HG03342 (cell line): ENCODE data around the gene LRRK1.

ENCODE experiments used
- ATAC-seq: cut with Tn5 transposase; IDR thresholded peaks from one replicate; pipeline ENCODE4 v1.9.1; 2021; ENCODE audit warnings: mild to moderate bottlenecking, moderate library complexity; ENCODE audit not compliant: unreplicated experiment

Gene LRRK1, protein sequence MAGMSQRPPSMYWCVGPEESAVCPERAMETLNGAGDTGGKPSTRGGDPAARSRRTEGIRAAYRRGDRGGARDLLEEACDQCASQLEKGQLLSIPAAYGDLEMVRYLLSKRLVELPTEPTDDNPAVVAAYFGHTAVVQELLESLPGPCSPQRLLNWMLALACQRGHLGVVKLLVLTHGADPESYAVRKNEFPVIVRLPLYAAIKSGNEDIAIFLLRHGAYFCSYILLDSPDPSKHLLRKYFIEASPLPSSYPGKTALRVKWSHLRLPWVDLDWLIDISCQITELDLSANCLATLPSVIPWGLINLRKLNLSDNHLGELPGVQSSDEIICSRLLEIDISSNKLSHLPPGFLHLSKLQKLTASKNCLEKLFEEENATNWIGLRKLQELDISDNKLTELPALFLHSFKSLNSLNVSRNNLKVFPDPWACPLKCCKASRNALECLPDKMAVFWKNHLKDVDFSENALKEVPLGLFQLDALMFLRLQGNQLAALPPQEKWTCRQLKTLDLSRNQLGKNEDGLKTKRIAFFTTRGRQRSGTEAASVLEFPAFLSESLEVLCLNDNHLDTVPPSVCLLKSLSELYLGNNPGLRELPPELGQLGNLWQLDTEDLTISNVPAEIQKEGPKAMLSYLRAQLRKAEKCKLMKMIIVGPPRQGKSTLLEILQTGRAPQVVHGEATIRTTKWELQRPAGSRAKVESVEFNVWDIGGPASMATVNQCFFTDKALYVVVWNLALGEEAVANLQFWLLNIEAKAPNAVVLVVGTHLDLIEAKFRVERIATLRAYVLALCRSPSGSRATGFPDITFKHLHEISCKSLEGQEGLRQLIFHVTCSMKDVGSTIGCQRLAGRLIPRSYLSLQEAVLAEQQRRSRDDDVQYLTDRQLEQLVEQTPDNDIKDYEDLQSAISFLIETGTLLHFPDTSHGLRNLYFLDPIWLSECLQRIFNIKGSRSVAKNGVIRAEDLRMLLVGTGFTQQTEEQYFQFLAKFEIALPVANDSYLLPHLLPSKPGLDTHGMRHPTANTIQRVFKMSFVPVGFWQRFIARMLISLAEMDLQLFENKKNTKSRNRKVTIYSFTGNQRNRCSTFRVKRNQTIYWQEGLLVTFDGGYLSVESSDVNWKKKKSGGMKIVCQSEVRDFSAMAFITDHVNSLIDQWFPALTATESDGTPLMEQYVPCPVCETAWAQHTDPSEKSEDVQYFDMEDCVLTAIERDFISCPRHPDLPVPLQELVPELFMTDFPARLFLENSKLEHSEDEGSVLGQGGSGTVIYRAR (N-terminal part only)

DNA sequence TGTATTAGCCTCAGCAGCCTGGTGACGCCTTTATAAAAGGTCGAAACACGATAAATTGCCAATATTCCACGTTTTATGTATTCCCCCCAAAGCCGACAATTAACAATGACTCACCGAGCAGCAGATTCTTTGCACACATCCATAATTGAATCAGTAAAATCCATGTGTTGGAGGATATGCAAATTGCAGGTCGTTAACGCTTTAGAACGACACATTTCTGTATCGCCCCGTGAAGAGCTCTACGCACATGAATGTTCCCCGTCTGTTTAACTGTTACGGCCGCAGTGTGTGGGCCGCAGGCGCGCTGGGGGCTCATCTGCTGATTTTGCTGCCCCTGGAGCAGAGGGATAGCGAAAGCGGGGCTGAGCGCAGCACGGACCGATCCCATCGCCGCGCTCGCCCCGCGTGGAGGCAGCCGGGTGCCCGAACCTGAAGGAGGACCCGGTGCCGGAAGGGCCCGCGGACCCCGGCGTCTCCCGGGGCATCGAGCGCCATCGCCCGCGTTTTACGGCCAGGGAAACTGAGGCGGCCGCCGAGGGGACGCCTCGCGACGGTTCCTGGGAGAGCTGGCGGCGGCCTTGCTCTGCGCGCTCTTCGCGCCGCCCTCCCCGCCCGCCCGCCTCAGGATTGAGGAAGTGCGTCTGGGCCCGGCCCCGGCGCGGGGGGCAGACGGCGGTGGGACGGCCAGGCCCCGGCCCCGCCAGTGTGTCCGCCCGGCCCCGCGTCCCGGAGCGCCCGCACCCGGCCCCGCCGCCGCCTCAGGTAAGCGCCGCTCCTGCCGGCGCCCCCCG, at the start of gene LRRK1:
LRRK1 (plus strand) TSS at position 668 of the 791 bp plus-strand sequence. CDS start 5,276 bp downstream, outside the sequence.
- peak; percentile 30 for ATAC-seq

DNA sequence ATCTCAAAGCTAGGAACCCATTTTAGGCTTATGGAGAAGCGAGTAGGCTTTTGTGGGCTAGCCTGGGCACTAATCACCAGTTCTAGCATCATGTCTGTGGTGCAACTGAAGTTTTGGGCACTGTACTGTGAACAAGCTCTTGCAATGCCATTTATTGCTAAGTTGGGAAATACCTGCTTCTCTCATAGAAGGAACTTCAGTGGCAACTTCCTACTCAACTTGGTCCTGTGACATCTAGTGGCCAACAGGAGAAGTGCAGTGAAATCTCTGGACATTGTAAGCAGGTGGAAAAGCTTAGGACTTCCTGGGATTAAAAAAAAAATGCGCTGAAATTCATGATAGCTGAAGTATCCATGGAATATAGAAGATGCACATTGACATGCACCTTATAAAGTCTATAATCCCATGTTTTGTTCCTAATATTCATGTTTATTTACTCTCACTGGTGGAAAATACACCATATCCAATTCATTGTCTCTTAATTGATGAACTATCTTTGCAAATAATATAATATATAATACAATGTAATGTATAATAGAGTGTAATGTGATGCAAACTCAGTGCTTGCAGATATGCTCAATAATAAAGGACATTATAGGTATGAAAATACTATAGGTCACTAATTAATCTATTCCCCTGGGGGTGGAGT, 46.0 kb upstream of the LRRK1 start:
- ATAC-seq, result peak; percentile 78

DNA sequence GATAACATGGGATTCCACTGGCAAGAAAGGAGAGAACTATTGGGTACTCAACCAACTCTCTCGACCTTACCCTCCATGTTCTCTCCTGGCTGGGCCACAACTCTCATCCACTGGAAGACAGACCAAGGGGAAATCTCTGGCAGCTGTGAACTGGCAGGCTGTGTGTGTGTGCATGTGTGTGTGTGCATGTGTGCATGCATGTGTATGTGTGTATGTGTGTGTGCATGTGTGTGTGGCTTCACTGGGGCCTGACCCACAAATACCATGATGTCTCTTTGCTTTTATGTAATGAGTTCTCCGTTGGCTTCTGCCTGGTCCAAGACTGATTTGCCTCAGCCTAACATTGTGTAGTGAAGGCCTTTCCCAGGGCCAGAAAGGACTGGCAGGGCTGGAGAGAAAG, 43.7 kb upstream of the LRRK1 start:
- ATAC-seq, result no peak

DNA sequence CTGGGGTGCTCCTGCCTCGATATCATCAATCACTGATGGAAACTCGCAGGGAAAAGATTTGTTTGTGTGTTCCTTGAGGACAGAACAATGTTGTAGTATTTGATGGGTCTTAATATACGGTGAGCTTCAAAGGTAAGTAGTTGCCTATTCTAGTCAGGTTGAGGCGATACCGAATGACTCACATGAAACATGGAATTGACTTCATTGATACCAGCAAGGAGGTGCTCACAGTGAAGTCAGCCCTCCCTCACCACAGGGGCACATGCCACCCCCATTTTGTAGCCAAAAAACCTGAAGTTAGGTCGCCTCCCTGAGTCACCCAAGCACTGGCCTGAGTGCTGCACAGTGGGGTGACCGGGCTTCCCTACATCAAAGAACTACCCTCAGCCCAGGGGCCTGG, 43.2 kb upstream of the LRRK1 start:
- no peak for ATAC-seq

DNA sequence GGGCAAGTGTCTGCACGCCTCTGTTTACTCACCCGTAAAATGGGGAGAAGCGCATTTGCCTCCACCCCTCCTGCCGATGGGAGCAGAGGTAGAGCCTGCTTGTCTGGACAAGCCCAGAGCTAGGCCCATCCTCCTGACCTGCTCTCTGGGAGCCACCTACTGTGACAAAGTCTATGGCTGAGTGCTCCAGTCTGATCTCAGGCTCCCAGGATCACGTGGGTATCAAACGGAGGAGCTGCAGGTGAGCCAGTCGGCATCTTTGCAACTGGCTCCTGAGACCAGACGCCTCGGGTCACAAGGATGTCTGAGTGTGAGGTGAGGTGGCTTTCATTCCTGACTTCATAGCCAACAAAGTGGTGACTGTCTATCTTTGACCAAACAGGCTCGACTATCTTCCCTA, 41.6 kb upstream of the LRRK1 start:
- ATAC-seq, result no peak

DNA sequence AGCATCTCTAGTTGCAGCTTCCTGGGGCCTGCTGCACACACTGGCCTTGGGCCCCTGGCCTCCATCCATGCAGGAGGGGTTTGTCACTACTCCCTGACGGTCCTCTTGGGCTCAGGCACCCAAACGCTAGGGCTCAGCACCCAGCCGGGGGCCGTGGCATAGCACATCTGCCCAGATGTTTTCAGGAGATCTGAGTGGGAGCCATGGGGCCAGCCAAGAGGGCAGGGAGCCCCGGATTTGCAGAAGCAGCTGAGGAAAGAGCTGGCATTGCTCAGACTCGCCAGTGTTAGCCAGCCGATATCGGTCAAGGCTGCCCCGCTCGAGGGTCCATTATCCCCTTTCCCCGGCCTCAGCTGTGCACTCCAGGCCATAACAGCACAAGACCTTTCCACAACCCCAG, 41.0 kb upstream of the LRRK1 start:
- no peak for ATAC-seq

DNA sequence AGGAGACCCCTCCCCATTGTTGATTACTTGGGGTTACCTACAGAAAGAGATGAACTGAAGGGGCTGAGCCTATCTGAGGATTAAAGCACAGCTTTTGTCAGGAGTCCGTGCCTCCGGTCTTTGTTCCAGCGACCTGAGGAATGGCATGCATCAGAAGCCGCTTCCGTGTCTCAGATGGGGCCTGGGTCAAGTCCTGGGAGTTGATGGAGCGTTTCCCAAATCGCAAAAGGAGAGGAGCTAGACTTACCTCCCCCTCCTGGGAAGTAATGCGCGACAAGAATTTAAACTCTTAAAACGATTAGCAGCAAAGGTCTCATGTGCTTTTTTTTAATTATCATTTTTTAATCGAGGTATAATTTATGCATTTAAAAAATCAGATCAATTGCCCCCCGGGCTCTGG, 40.5 kb upstream of the LRRK1 start:
- no peak for ATAC-seq

DNA sequence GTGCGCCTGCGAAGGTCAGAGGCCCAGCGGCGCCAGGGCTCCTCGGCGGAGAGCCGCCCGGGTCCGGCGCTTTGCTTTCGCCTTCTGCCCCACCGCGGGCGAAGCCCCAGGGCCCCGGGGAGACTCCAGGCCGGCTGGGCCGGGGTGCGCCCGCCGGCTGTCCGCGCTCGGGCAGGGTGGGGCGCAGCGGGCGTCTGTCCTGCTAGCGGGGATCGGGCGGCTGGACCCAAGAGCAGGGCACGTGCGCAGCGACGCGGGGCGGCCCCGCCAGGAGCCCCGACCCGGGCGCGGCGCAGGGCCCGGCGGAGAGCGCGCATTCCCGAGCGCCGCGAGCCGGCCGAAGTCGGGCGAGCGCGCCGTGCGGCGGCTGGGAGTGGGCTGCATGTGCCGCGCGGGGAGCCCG, 40.1 kb upstream of the LRRK1 start:
- ATAC-seq, result no peak

DNA sequence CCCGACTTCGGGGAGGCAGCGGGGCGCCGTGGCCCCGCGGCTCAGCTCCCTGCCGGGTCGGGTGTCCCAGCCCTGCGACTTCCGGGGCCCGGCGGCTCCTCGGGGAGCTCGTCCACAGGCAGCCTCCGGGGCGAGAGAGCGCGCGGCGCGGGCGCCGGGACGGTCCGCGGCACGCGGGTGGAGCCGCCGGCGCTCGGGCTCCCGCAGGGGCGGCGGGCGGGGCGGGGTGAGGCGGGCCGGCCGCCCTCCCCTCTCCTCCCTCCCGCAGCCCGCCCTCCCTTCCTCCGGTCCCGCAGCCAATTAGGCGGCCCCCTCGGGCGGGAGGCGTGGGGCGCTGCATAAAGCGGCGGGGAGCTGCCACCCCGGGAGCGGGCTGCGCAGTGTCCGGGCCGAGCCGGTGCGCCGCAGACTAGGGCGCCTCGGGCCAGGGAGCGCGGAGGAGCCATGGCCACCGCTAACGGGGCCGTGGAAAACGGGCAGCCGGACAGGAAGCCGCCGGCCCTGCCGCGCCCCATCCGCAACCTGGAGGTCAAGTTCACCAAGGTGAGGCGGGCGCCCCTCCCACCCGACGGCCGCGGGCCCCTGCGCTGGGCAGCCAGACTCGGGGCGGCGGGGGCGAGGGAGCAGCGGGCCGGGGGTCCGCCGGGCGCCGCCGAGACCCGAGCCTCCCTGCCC, 39.6 kb upstream of the LRRK1 start, which contains the start of gene ALDH1A3:
ALDH1A3 (plus strand) TSS at position 368 of the 675 bp plus-strand sequence; CDS start at position 445, 77 bp downstream.
- ATAC-seq, result no peak

DNA sequence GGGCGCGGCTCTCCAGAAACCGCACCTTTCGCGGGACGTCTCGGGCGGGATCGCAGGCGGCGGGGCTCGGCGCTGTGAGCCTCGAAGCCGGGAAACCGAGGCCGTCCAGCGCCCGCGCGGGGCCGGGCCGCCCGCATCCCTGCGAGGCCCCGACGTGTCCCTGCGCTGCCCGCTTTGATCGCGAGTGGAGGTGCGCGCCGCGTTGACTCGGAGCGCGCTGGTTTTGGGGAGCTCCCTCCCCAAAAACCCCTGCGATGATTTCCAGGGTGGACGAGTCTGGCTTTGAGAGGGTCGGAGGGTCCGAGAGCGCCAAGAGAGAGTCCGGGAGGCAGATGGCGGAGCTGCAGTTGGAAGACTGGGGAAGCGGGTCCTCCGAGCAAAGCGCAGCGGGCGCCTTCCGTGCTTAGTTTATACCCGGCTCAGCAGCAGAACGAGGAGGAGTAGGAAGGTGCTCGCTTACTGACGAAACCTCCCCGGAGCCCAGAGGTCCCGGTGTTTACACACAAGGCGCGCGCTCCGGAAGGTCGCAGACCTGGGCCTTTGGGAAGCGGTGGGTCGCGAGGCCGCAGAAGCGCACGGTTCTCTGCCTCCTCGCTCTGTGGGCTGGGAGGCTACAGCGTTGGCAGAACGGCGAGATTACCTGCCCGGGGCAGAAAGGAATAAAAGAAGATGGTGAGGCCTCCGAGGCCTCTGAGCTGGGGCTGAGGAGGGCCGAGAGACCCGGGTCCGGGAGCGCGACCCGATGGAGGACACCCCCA, 38.8 kb upstream of the LRRK1 start:
- no peak for ATAC-seq

DNA sequence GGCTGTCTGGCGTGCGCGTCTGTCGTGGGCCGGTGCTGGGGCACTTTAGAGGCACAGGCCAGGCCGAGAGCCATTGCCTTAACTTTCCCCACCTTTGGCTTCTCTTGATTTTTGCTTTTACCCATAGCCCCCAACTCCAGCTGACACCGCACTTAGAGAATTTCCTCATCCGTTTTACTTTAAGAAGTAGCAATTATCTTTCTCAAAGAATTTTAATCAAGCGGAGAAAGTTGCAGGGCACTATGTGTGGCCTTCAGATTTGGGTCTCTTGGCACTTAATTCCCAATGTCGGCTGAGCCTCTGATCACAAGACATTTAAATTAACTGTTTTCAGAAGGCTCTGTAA, 38.3 kb upstream of the LRRK1 start:
- no peak for ATAC-seq

DNA sequence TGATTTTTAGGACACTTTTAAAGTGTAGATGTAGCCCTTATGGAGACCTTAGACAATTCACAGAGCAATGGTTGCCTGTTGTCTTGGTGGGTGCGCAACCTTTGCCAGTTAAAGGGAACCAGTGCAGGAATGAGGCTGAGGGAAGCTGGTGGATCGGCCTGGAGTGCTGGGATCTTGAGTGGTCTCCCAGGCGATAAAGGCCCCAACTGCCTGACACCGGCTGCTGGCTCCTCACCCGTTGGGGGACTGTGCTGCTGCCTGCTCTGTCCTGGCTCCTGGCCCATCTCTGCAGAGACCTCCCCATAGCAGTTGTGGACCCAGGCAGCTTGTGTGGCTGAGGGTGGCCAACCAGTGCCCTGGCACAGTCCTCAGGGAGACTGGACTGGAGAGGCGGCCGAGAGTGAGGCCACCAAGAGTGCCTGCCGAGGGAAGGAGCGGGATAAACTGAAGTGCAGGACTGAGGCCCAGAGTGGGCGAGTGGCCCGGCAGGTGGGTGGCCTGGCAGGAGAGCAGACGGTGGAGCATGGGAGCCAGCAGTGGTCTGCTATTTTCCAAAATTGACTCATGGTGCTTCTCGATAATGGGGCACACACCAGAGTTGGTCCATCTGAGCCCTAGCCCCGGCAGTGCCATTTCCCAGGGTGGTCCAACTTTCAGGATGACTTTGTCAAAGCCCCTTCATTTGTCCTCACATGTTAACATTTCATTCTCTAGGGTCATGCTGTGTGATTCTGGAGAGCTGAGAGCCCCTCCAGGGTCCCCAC, 37.4 kb upstream of the LRRK1 start:
- ATAC-seq, result no peak

DNA sequence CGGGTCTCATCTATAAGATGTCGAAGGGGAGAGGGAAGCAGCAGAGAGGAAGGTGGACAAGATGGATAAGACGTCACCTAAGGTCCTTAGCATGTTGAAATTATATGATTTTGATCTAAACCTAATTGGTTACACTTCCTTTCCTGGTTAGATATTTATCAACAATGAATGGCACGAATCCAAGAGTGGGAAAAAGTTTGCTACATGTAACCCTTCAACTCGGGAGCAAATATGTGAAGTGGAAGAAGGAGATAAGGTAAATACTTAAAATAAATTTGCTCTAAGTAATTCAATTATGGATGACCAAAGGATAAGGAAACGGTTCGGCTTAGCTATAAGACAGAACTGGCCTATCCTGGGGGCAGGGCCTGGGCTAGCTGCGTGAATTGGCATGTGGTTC, 34.0 kb upstream of the LRRK1 start:
- ATAC-seq, result no peak

DNA sequence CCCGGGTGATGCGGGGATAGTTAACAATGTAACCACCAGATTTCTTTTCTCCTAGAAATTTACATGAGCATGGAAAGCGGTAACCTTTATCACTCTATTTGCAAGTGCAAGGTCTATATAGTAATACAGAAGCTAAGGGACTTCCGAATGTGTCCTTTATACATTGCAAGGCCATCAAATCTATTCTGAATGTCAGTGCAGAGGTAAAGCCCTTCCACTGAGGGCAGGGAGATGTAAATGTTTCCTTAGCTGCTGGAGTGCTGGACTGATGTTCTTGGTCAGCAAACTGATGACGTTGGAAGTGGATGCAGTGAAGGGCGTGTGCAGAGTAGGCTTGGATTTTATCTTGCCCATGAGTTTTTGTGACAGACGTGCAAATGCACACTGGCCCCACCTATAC, 33.3 kb upstream of the LRRK1 start:
- no peak for ATAC-seq

DNA sequence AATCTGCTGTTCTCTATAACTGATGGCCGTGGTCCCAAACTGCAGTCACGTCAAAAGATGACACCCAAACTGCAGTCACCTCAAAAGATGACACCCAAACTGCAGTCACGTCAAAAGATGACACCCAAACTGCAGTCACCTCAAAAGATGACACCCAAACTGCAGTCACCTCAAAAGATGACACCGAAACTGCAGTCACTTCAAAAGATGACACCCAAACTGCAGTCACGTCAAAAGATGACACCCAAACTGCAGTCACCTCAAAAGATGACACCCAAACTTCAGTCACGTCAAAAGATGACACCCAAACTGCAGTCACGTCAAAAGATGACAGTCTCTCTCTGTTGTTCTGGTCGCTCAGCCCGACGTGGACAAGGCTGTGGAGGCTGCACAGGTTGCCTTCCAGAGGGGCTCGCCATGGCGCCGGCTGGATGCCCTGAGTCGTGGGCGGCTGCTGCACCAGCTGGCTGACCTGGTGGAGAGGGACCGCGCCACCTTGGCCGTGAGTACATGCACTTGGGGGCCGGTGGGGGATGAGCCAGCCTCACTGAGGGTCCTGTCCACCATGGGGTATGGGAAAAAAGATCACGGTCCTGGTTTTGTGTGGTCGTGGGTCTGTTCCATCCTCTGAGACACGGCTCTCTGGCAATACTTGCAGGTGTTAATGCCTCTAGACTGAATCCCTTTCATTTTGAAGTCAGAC, 31.8 kb upstream of the LRRK1 start:
- ATAC-seq, result no peak

DNA sequence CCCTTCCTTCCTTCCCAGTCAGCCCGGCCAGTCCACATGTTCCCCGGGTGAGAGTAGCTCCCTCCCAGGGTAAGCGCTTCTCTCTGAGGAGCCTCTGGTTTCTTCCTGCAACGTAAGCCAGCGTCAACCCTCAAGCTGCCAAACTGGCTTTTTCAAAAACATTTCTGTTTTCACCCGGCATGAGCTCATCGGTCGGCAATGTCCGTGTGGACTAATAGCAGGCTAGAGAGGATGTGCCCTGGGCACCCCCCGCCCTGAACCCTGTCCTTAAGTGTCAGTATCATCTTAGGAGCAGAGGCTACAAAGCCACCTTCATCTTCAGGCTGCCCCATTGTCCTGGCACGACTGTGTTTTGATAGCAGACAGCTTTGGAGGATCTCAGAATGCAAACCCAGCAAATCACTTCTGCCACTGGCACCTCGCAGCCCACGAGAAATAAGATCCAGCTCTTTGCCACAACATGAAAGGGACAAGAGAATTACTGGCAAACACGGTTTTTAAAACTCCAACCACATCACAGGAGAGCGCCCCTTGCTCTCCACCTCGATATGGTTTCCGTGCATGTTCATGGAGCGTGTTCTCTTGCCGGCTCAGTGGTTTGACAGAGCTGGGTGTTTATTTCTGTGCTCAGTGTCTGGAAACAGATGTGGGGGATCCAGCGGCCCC, 29.6 kb upstream of the LRRK1 start:
- ATAC-seq, result no peak
